A375 (cell line): Measurements from ENCODE around the gene BTBD10. TPM values are rescaled to one million over a fixed set of nuclear protein-coding genes. Genes with fewer than 3 reads are reported as not detected.

Source experiments
- total RNA-seq: library from RNA; depleted of rRNA; stranded (reverse); fragments of >200 nt; shearing (Covaris generic); gene quantifications from 2 replicates; pipeline ENCODE4 v1.2.3, GENCODE V29; 2014; rRNA removed

Gene BTBD10
- 20.6 and 23.8 TPM in 2 replicates for total RNA-seq

DNA sequence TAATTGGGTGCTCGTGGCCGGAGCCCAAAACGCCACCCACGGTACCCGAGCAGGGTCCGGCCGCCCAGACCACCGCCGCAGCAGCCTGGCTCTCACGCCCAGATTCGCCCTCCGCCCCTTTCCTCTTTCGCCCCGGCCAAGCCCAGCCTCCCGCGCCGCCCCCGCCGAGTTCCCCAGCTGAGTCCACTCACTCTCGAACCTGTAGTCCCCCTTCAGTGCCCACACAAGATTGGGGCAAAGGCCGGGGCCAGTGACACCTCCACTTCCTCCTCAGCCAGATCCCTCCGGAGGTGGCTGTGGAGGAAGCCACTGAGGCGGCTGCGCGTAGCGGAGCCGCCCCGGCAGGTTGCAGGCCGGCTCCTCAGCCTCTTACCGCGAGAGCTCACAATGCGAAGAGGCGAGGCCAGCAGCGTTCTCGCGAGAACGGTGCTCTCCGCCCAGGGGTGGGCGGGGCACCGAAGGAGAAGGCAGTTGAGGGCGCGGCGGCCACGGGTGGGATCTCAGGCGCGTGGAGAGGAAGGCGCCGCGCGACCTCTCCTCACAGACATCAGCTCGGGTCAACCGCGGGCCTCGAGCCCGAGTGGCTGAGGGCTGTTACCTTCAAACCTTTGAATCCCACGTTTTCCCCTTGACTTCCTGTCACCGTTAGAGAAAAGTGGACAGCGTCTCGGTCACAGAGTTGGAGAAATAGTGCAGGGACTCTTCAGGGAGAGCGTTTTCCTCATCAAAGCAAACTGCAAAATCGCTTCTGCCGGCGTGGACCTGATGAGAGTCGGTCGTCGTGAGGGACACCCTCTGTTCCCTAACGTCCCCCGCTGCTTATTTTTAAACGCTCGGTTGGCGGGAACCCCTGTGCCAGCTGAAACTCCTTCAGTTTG is at the start of gene BTBD10:
BTBD10 (minus strand) TSS at position 322 of the 878 bp plus-strand sequence. CDS start 18,098 bp downstream, outside the sequence.

GRCh38 chr11:13495929-13496328 is 32.9 kb upstream of the BTBD10 start, which contains the start of gene PTH:
PTH (minus strand) TSS chr11:13495997; CDS start chr11:13492855, 3,142 bp downstream.

Other genes starting within 250 kb of the BTBD10 start
- gene BMAL1, start 185.4 kb downstream of the BTBD10 start, total RNA-seq: 6.4 and 17.0 TPM in 2 replicates
- gene PTH, start 32.8 kb upstream of the BTBD10 start, total RNA-seq: not detected in 2 replicates
- 22.2 and 27.7 TPM in 2 replicates for gene FAR1, start 205.4 kb upstream of the BTBD10 start, total RNA-seq